Caco-2 (cell line): ENCODE data around the gene PRSS23. TPM values are rescaled to one million over a fixed set of nuclear protein-coding genes. Genes with fewer than 3 reads are reported as not detected.

Experiments
- BruUV-seq: library from RNA; stranded (reverse); fragments of 400-500 nt; replicated peaks from 2 replicates; lab custom pipeline; 2021; lab: Mats Ljungman, UMichigan
- CTCF ChIA-PET: fragments of 300-600 bp; sonication (Branson Sonifier 250); formaldehyde crosslinking; loops from one replicate; lab custom pipeline; 2022; ENCODE audit warnings: antibody characterized with exemption; lab: Charles Lee
- POLR2A ChIA-PET: fragments of 300-600 bp; sonication (Branson Sonifier 250); formaldehyde crosslinking; loops from one replicate; lab custom pipeline; 2022; ENCODE audit warnings: antibody characterized with exemption; lab: Charles Lee
- DNase-seq, 2 experiments: peaks; one replicate each; pipeline versions ENCODE4 v3.0.0 to v3.0.0-alpha.2; 2020 to 2022
- H3K27me3 ChIP-seq: replicated peaks from 2 replicates; pipeline ENCODE4 v1.6.0; 2011; ENCODE audit warnings: low read length; ENCODE audit not compliant: control insufficient read depth, insufficient read depth
- H3K36me3 ChIP-seq: 2 replicates; pipeline ENCODE4 v1.5.1; 2011; ENCODE audit warnings: low read length; ENCODE audit not compliant: control insufficient read depth, insufficient read depth
- H3K4me1 ChIP-seq: fragments of 250-450 bp; sonication (Bioruptor Pico); 2 replicates; pipeline ENCODE4 v1.5.1; 2020; ENCODE audit warnings: mild to moderate bottlenecking
- H3K4me3 ChIP-seq: 2 replicates; pipeline ENCODE4 v1.5.1; 2011; ENCODE audit warnings: low read depth, mild to moderate bottlenecking, control low read depth, low read length
- H3K9me3 ChIP-seq: fragments of 250-450 bp; sonication (Bioruptor Pico); 2 replicates; pipeline ENCODE4 v1.5.1; 2020; ENCODE audit warnings: mild to moderate bottlenecking, moderate library complexity
- H3K27ac Mint-ChIP-seq: one replicate; pipeline ENCODE4 v1.8.0; 2022; ENCODE audit warnings: mixed read lengths; ENCODE audit not compliant: unreplicated experiment
- H3K27me3 Mint-ChIP-seq: one replicate; pipeline ENCODE4 v1.8.0; 2022; ENCODE audit warnings: mixed read lengths; ENCODE audit not compliant: insufficient read depth, unreplicated experiment
- H3K36me3 Mint-ChIP-seq: one replicate; pipeline ENCODE4 v1.8.0; 2022; ENCODE audit warnings: mild to moderate bottlenecking, mixed read lengths; ENCODE audit not compliant: insufficient read depth, unreplicated experiment
- H3K4me1 Mint-ChIP-seq: one replicate; pipeline ENCODE4 v1.8.0; 2022; ENCODE audit warnings: low read depth, mixed read lengths; ENCODE audit not compliant: unreplicated experiment
- H3K4me3 Mint-ChIP-seq: one replicate; pipeline ENCODE4 v1.8.0; 2022; ENCODE audit warnings: mild to moderate bottlenecking, moderate library complexity, mixed read lengths; ENCODE audit not compliant: unreplicated experiment
- H3K9me3 Mint-ChIP-seq: one replicate; pipeline ENCODE4 v1.8.0; 2022; ENCODE audit warnings: mixed read lengths; ENCODE audit not compliant: unreplicated experiment
- CTCF ChIP-seq, 2 experiments: fragments of 200-600 bp in 1 of 2; IDR thresholded peaks; 1 replicate in 1 of 2; 2 replicates in 1 of 2; pipeline versions ENCODE4 v1.5.1 to v1.8.0; 2011 to 2022; ENCODE audit warnings: antibody characterized with exemption in 1 of 2, control low read depth in 1 of 2, inconsistent platforms in 1 of 2, low read depth in 1 of 2, low read length in 1 of 2, mild to moderate bottlenecking in 1 of 2, moderate library complexity in 1 of 2; ENCODE audit not compliant: insufficient read depth in 1 of 2, severe bottlenecking in 1 of 2, unreplicated experiment in 1 of 2
- intact Hi-C: fragments of 100-400 bp; cut with micrococcal nuclease; formaldehyde crosslinking; loops from one replicate; pipeline ENCODE4 v1.10.0; 2022; ENCODE audit not compliant: unreplicated experiment
- total RNA-seq: library from RNA; stranded (reverse); gene quantifications from 2 replicates; pipeline ENCODE4 v1.2.3, GENCODE V29; 2022

PRSS23 gene
- total RNA-seq, 1 experiment from 2014 or later = 400 TPM

GRCh38 chr11:86803136-86804045 is 3.0 kb downstream of the PRSS23 start:
- H3K9me3 ChIP-seq = no peaks in the 10 kb centered on the region
- intact Hi-C loops = no loop called here
- no peak for DNase-seq
- H3K4me1 ChIP-seq = peaks cover 81% of the 10 kb centered on the region
- H3K4me3 ChIP-seq = no peak overlapping the region
- Mint-ChIP-seq H3K27me3 (no peaks in the 10 kb centered on the region), H3K4me3 (peak overlapping the region; percentile 95), H3K27ac (peak overlapping the region; percentile 99), H3K9me3 (no peaks in the 10 kb centered on the region), H3K4me1 (peaks cover 71% of the 10 kb centered on the region), H3K36me3 (peaks cover 92% of the 10 kb centered on the region)
- POLR2A ChIA-PET = no interaction called here
- no peaks in the 10 kb centered on the region for H3K27me3 ChIP-seq
- BruUV-seq = no TSS peak
- CTCF ChIA-PET = interaction anchor here (4.6 kb wide), 1 partner anchor 195 kb away, joined by 39 read pairs; no protein-coding TSS in a partner anchor
- TF ChIP-seq CTCF (IDR thresholded peaks at IDR 0.05; ENCODE audit: insufficient read depth in 1 of 2, low read depth in 1 of 2, low read length in 1 of 2, severe bottlenecking in 1 of 2, unreplicated experiment in 1 of 2) = no peak
- 0 out of 2 replicates have a peak, but pooled peaks cover 2% of the 10 kb centered on the region for H3K36me3 ChIP-seq

GRCh38 chr11:86804951-86805350 is 4.6 kb downstream of the PRSS23 start:
- ChIA-PET CTCF (interaction anchor here (1.0 kb wide), 1 partner anchor 197 kb away, joined by 3 read pairs; no protein-coding TSS in a partner anchor), POLR2A (interaction anchor here (0.5 kb wide), 1 partner anchor 329 kb away, joined by 3 read pairs; no protein-coding TSS in a partner anchor)
- Mint-ChIP-seq H3K9me3 (no peaks in the 10 kb centered on the region), H3K4me1 (peaks cover 71% of the 10 kb centered on the region), H3K4me3 (peak overlapping the region; percentile 47), H3K36me3 (peaks cover 98% of the 10 kb centered on the region), H3K27me3 (no peaks in the 10 kb centered on the region), H3K27ac (peak overlapping the region; percentile 47)
- no peak for DNase-seq
- Histone ChIP-seq H3K4me1 (peaks cover 81% of the 10 kb centered on the region), H3K9me3 (no peaks in the 10 kb centered on the region), H3K4me3 (no peak overlapping the region), H3K27me3 (no peaks in the 10 kb centered on the region), H3K36me3 (0 out of 2 replicates have a peak, but pooled peaks cover 2% of the 10 kb centered on the region)
- intact Hi-C loops = no loop called here
- BruUV-seq = no TSS peak
- TF ChIP-seq CTCF (IDR thresholded peaks at IDR 0.05; ENCODE audit: insufficient read depth in 1 of 2, low read depth in 1 of 2, low read length in 1 of 2, severe bottlenecking in 1 of 2, unreplicated experiment in 1 of 2) = no peak

- H3K36me3 ChIP-seq = 0 out of 2 replicates have a peak, but pooled peaks cover 2% of the 10 kb centered on the region
- Mint-ChIP-seq H3K4me3 (peak overlapping the region; percentile 45), H3K36me3 (peaks cover 96% of the 10 kb centered on the region), H3K27me3 (no peaks in the 10 kb centered on the region), H3K4me1 (peaks cover 75% of the 10 kb centered on the region), H3K27ac (peak overlapping the region; percentile 93), H3K9me3 (no peaks in the 10 kb centered on the region)
- no TSS peak for BruUV-seq
- H3K4me1 ChIP-seq = peaks cover 90% of the 10 kb centered on the region
- TF ChIP-seq CTCF (IDR thresholded peaks at IDR 0.05; ENCODE audit: insufficient read depth in 1 of 2, low read depth in 1 of 2, low read length in 1 of 2, severe bottlenecking in 1 of 2, unreplicated experiment in 1 of 2) = no peak
- no peaks in the 10 kb centered on the region for H3K27me3 ChIP-seq
- intact Hi-C loops = no loop called here
- no peak for DNase-seq
- no peak overlapping the region for H3K4me3 ChIP-seq
- ChIA-PET POLR2A (no interaction called here), CTCF (interaction anchor here (0.9 to 1.0 kb wide), 2 partner anchors 19 to 198 kb away, joined by 3 read pairs; no protein-coding TSS in a partner anchor)
- H3K9me3 ChIP-seq = no peaks in the 10 kb centered on the region
Measured at GRCh38 chr11:86805873-86806310, 5.5 kb downstream of the PRSS23 start.
